ENCODE results near the gene HPD. TPM values are rescaled to one million over a fixed set of nuclear protein-coding genes. Genes with fewer than 3 reads are reported as not detected.

Gene HPD
- total RNA-seq, 1 experiment from 2014 or later = not detected

GRCh38 chr12:121802485-121802842, 56.2 kb downstream of the HPD start:
- H3K27ac ChIP-seq (ENCODE audit: low read depth, low read length, poor library complexity, severe bottlenecking) = peak overlapping the region; percentile 100
- TF ChIP-seq EZH2 (IDR thresholded peaks at IDR 0.05; ENCODE audit: borderline replicate concordance, low read depth, low read length, poor library complexity, severe bottlenecking) (no peak), CTCF (conservative IDR thresholded peaks at IDR 0.05; ENCODE audit: low read depth, low read length) (no peak)
- CTCF ChIA-PET = interaction anchor here (1.5 kb wide), 1 partner anchor 86 kb away, joined by 3 read pairs; the partner anchor contains the start of gene PSMD9
- TSS peak; percentile 90 for BruUV-seq (replicated peaks)
- no peaks in the 10 kb centered on the region for H3K27me3 ChIP-seq (replicated peaks; ENCODE audit: insufficient read depth, low read depth, low read length, poor library complexity)
- peaks cover 18% of the 10 kb centered on the region for H3K36me3 ChIP-seq (ENCODE audit: insufficient read depth, low read length, poor library complexity, severe bottlenecking)
- H3K4me3 ChIP-seq (ENCODE audit: low read depth, low read length, poor library complexity, severe bottlenecking) = peak overlapping the region; percentile 81
- no peak for DNase-seq (ENCODE audit: low spot score)
- intact Hi-C loops (cut with micrococcal nuclease; ENCODE audit: unreplicated experiment) = no loop called here
- no peaks in the 10 kb centered on the region for H3K9me3 ChIP-seq (ENCODE audit: low read depth, low read length, poor library complexity, severe bottlenecking)
- POLR2A ChIA-PET (ENCODE audit: low non-redundant PET) = interaction anchor here (0.7 to 1.7 kb wide), 5 partner anchors 8 to 116 kb away, joined by 3 to 12 read pairs (median 3); partner anchors contain the start of gene RHOF
- peaks cover 35% of the 10 kb centered on the region for H3K4me1 ChIP-seq (ENCODE audit: insufficient read depth, low read length, poor library complexity, severe bottlenecking)

- TSS peak; percentile 71 for BruUV-seq (replicated peaks)
- Histone ChIP-seq H3K9me3 (ENCODE audit: low read depth, low read length, poor library complexity, severe bottlenecking) (no peaks in the 10 kb centered on the region), H3K27me3 (replicated peaks; ENCODE audit: insufficient read depth, low read depth, low read length, poor library complexity) (no peaks in the 10 kb centered on the region), H3K36me3 (ENCODE audit: insufficient read depth, low read length, poor library complexity, severe bottlenecking) (peaks cover 24% of the 10 kb centered on the region), H3K4me1 (ENCODE audit: insufficient read depth, low read length, poor library complexity, severe bottlenecking) (peaks cover 35% of the 10 kb centered on the region), H3K27ac (ENCODE audit: low read depth, low read length, poor library complexity, severe bottlenecking) (peak overlapping the region; percentile 100), H3K4me3 (ENCODE audit: low read depth, low read length, poor library complexity, severe bottlenecking) (peak overlapping the region; percentile 81)
- intact Hi-C loops (cut with micrococcal nuclease; ENCODE audit: unreplicated experiment) = no loop called here
- ChIA-PET CTCF (interaction anchor here (1.5 kb wide), 1 partner anchor 87 kb away, joined by 3 read pairs; the partner anchor contains the start of gene PSMD9), POLR2A (ENCODE audit: low non-redundant PET) (interaction anchor here (1.7 kb wide), 1 partner anchor 7 kb away, joined by 12 read pairs; the partner anchor contains the start of gene RHOF)
- DNase-seq (ENCODE audit: low spot score) = peak; percentile 67
- no peak for TF ChIP-seq CTCF (conservative IDR thresholded peaks at IDR 0.05; ENCODE audit: low read depth, low read length)
- TF ChIP-seq EZH2 (IDR thresholded peaks at IDR 0.05; ENCODE audit: borderline replicate concordance, low read depth, low read length, poor library complexity, severe bottlenecking) = no peak
Observed at GRCh38 chr12:121801595-121802484, 56.8 kb downstream of the HPD start.

GRCh38 chr12:121800694-121801594, 57.7 kb downstream of the HPD start:
- BruUV-seq (replicated peaks) = no TSS peak
- no peak for TF ChIP-seq CTCF (conservative IDR thresholded peaks at IDR 0.05; ENCODE audit: low read depth, low read length)
- no peak for TF ChIP-seq EZH2 (IDR thresholded peaks at IDR 0.05; ENCODE audit: borderline replicate concordance, low read depth, low read length, poor library complexity, severe bottlenecking)
- Histone ChIP-seq H3K27ac (ENCODE audit: low read depth, low read length, poor library complexity, severe bottlenecking) (peak overlapping the region; percentile 100), H3K4me1 (ENCODE audit: insufficient read depth, low read length, poor library complexity, severe bottlenecking) (peaks cover 26% of the 10 kb centered on the region), H3K36me3 (ENCODE audit: insufficient read depth, low read length, poor library complexity, severe bottlenecking) (peaks cover 24% of the 10 kb centered on the region), H3K4me3 (ENCODE audit: low read depth, low read length, poor library complexity, severe bottlenecking) (peak overlapping the region; percentile 81), H3K27me3 (replicated peaks; ENCODE audit: insufficient read depth, low read depth, low read length, poor library complexity) (no peaks in the 10 kb centered on the region), H3K9me3 (ENCODE audit: low read depth, low read length, poor library complexity, severe bottlenecking) (no peaks in the 10 kb centered on the region)
- peak; percentile 76 for DNase-seq (ENCODE audit: low spot score)
- ChIA-PET POLR2A (ENCODE audit: low non-redundant PET) (interaction anchor here (0.7 kb wide), 1 partner anchor 69 kb away, joined by 4 read pairs; no protein-coding TSS in a partner anchor), CTCF (no interaction called here)
- intact Hi-C loops (cut with micrococcal nuclease; ENCODE audit: unreplicated experiment) = no loop called here
